ENCODE measurements around the gene ITGB4. TPM values are rescaled to one million over a fixed set of nuclear protein-coding genes. Genes with fewer than 3 reads are reported as not detected.

The ITGB4 gene
- polyA plus RNA-seq, 2 of the 4 experiments (the other 2 are of a cell fraction), result 20.6 to 37.4 TPM

DNA sequence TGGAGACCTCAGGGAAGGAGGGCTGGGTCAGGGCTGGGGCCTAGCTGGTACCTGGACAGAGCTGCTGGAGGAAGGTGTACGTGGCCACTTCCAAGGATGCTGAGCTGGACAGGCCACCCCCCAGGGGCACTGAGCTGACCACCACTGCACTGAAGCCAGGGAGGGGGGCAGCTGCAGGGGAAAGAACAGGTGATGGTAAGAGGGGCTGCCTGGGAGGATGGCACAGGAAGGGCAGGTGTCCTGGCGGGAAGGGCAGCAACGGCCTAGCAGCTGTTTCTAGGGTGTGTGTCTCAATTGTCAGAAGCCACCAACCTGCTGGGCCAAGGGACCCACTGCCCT lies 42.0 kb downstream of the ITGB4 start:
- Histone ChIP-seq H3K9me3 (no peaks in the 10 kb centered on the region), H3K4me2 (peak overlapping the region; percentile 100), H3K4me1 (peaks cover 13% of the 10 kb centered on the region), H3K4me3 (no peak overlapping the region), H3K27ac (no peak overlapping the region)
- DNase-seq (ENCODE audit: low read depth in 1 of 2, low spot score in 1 of 2), result no peak
- CTCF ChIA-PET, result interaction anchor here (0.8 to 43.5 kb wide), 13 partner anchors 8 to 162 kb away, joined by 3 to 1931 read pairs (median 6); partner anchors contain the start of genes RECQL5, SAP30BP, SMIM5 and UNK
- WGBS (ENCODE audit: missing lambda C conversion rate), result 100% methylated on average over 3 of the region's 3 CpGs
- POLR2A ChIA-PET, result interaction anchor here (0.8 to 5.1 kb wide), 4 partner anchors 10 to 17 kb away, joined by 3 to 73 read pairs (median 22); a partner anchor contains a TSS
- TF ChIP-seq CHD4 (IDR thresholded peaks at IDR 0.05; ENCODE audit: borderline replicate concordance) (no peak), HES2 (IDR thresholded peaks at IDR 0.05) (no peak), TFCP2L1 (CRISPR knock-in tag; IDR thresholded peaks at IDR 0.05) (no peak), SREBF2 (IDR thresholded peaks at IDR 0.05) (no peak), ZSCAN20 (CRISPR knock-in tag; IDR thresholded peaks at IDR 0.05) (no peak)
- no peak for ATAC-seq
- FAIRE-seq, result no peak

DNA sequence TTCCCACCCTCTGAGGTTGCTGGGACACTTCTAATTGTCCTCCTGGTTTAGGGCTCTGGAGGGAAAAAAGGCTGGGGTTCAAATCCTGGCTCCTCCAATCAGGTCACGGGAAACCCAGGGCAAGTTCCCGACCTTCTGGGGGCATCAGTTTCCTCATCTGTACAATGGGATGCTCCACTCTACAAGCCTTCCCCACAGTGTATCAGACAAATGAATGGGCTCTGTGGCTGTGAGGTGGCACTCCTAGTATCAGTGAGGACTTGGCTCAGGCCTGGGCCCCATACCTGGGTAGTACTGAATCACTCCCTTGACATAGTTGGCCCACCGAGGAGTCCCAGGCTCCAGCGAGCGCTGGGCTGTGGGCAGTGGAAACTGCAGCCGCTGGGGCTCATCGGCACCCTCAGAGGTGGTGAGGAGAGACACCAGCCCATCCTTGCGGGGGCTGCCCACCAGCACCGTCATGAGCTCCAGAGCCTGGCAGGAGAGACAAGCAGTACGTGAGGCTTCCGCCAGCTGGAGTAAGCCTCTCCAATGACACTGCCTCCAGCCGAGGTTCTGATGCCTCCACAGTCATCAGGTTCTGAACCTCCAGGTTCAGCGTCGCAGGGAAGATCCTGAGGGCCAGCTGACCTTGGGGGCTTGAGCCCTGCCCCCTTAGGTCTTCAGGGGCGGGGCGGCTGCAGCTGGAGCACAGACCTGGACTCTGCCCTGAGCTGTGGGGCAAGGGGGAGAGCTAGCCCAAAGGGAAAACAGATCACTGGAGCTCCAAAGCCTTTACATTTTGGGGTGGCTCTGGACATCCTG lies 42.6 kb downstream of the ITGB4 start:
- no peak for TF ChIP-seq POLR2AphosphoS2 (conservative IDR thresholded peaks at IDR 0.05; ENCODE audit: low read length)
- TF ChIP-seq HOXB13 (CRISPR knock-in tag; IDR thresholded peaks at IDR 0.05; ENCODE audit: low read depth), result no peak
- no peak for TF ChIP-seq ZNF302 (CRISPR knock-in tag; IDR thresholded peaks at IDR 0.05)
- no peak for TF ChIP-seq ESRRA (IDR thresholded peaks at IDR 0.05; ENCODE audit: borderline replicate concordance, low read length)
- TF ChIP-seq BCL3 (IDR thresholded peaks at IDR 0.05), result no peak
- no peak for TF ChIP-seq PHF8 (IDR thresholded peaks at IDR 0.05; ENCODE audit: borderline replicate concordance, low read depth)
- TF ChIP-seq FOSL2 (IDR thresholded peaks at IDR 0.05), result no peak
- no peak for TF ChIP-seq FOSL2 (CRISPR knock-in tag; IDR thresholded peaks at IDR 0.05)
- TF ChIP-seq JUN (IDR thresholded peaks at IDR 0.05), result no peak
- TF ChIP-seq MAFK (IDR thresholded peaks at IDR 0.05; ENCODE audit: partially characterized antibody), result no peak
- no peak for FAIRE-seq
- WGBS (ENCODE audit: missing lambda C conversion rate), result 59% methylated on average over 12 of the region's 16 CpGs
- Histone ChIP-seq H3K4me3 (peak overlapping the region; percentile 68), H3K27ac (peak overlapping the region; percentile 83 to 92), H3K4me2 (peak overlapping the region; percentile 100), H3K9me3 (no peaks in the 10 kb centered on the region), H3K4me1 (peaks cover 13% of the 10 kb centered on the region)
- DNase-seq (ENCODE audit: low read depth in 1 of 2, low spot score in 1 of 2), result no peak
- ChIA-PET CTCF (interaction anchor here (0.6 to 43.5 kb wide), 29 partner anchors 8 to 162 kb away, joined by 3 to 1931 read pairs (median 5); partner anchors contain the start of genes RECQL5, SAP30BP, SMIM5 and UNC13D), POLR2A (interaction anchor here (0.8 to 5.1 kb wide), 6 partner anchors 12 to 115 kb away, joined by 3 to 73 read pairs (median 3); partner anchors contain the start of gene TRIM47)
- peak; percentile 1 to 12; a peak in 4 of 6 replicates for ATAC-seq

DNA sequence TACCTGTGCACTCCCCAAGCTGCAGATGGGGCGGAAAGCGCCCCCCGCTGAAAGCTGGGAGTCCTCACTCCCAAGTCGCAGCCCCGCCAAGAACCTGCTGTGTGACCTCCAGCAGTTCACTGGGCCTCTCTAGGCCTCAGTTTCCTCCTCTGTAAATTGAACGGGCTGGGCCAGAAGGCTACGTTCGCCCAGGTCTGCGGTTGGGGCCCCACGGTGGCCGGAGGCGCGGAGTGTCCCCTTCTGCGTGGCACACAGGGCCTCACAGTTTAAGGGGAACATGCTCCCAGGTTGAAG lies 43.1 kb downstream of the ITGB4 start:
- TF ChIP-seq CBX8 (IDR thresholded peaks at IDR 0.05) (no peak), KDM5A (IDR thresholded peaks at IDR 0.05) (peak; percentile 74)
- Histone ChIP-seq H3K4me2 (peak overlapping the region; percentile 100), H3K4me1 (peaks cover 13% of the 10 kb centered on the region), H3K27ac (peak overlapping the region; percentile 83 to 92), H3K9me3 (no peaks in the 10 kb centered on the region), H3K4me3 (peak overlapping the region; percentile 68)
- 13% methylated on average over 9 of the region's 14 CpGs for WGBS (ENCODE audit: missing lambda C conversion rate)
- ChIA-PET POLR2A (interaction anchor here (1.1 to 5.1 kb wide), 6 partner anchors 12 to 114 kb away, joined by 3 to 73 read pairs (median 4); partner anchors contain the start of genes TRIM47 and WBP2), CTCF (interaction anchor here (0.6 to 43.5 kb wide), 34 partner anchors 9 to 156 kb away, joined by 3 to 1931 read pairs (median 5); partner anchors contain the start of genes ITGB4, RECQL5, SAP30BP and SMIM5)
- FAIRE-seq, result no peak
- ATAC-seq, result peak in 1 of 2 experiments; percentile 15; a peak in 1 of 6 replicates
- no peak for DNase-seq (ENCODE audit: low read depth in 1 of 2, low spot score in 1 of 2)
